ENCODE data around the gene LSR. TPM values are rescaled to one million over a fixed set of nuclear protein-coding genes. Genes with fewer than 3 reads are reported as not detected.

The LSR gene
- total and polyA plus RNA-seq, 2 of the 4 experiments (the other 2 are of a cell fraction), result 0.18 to 0.44 TPM

DNA sequence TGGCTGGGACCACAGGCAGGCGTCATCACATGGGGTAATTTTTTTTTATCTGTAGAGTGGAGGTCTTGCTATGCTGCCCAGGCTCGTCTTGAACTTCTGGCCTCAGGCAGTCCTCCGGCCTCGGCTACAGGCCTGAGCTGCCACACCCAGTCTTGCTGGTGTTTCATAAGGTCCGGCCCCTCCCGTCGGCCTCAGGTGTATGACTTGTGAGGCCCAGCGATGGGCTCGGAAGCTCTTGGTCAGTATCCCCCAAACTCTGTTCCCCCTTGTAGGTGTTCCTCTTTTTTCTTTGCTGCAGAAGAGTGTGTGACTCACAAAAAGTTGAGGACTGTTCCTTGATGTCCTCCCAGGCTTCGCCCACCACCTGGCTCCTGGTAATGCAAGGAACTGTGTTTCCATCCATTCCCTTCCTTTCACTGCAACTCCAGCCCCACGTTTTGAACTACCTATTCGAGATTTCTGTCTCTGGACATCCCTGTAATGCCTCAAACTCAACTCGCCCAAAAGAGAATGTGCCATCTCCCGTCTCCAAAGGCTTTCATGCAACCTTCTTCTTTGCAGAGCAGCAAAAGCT lies 25.0 kb downstream of the LSR start:
- Histone ChIP-seq H3K9ac (ENCODE audit: low read depth, low read length) (no peak overlapping the region), H3K36me3 (ENCODE audit: control insufficient read depth, insufficient read depth, low read length) (peaks cover 51% of the 10 kb centered on the region), H3K9me1 (ENCODE audit: insufficient read depth, low read length) (no peaks in the 10 kb centered on the region), H3K56ac (ENCODE audit: extremely low read depth, insufficient read depth, low read length) (no peak overlapping the region), H3K4me2 (ENCODE audit: low read depth, low read length) (no peak overlapping the region), H3K14ac (replicated peaks; ENCODE audit: low read depth, low read length) (no peak overlapping the region), H3K79me1 (ENCODE audit: low read depth in 1 of 2, low read length in 2 of 2) (peaks cover 9 to 28% of the 10 kb centered on the region in 2 experiments), H2BK20ac (ENCODE audit: low read depth, low read length) (no peak overlapping the region), H3K23ac (ENCODE audit: low read depth, low read length) (no peak overlapping the region), H3K27me3 (ENCODE audit: control insufficient read depth, insufficient read depth, low read length) (no peaks in the 10 kb centered on the region), H2AK5ac (ENCODE audit: low read depth, low read length) (no peak overlapping the region), H2BK15ac (ENCODE audit: low read depth, low read length) (no peak overlapping the region), H3K4ac (ENCODE audit: low read depth, low read length) (no peak overlapping the region), H4K5ac (ENCODE audit: low read depth, low read length) (no peak overlapping the region), H3K4me3 (ENCODE audit: insufficient read depth, low read depth, low read length) (no peak overlapping the region), H3K4me1 (ENCODE audit: control insufficient read depth, insufficient read depth, low read length) (no peaks in the 10 kb centered on the region), H2BK5ac (ENCODE audit: low read depth, low read length, poor library complexity, severe bottlenecking) (no peak overlapping the region), H3K9me3 (ENCODE audit: control insufficient read depth, insufficient read depth, low read length) (no peaks in the 10 kb centered on the region), H3K27ac (ENCODE audit: insufficient read depth, low read length) (no peak overlapping the region), H2BK120ac (ENCODE audit: low read depth, low read length) (no peak overlapping the region), H4K8ac (ENCODE audit: low read depth in 2 of 2, low read length in 2 of 2) (no peak overlapping the region), H2AFZ (replicated peaks; ENCODE audit: low read length, poor library complexity) (no peak overlapping the region), H4K91ac (ENCODE audit: insufficient read depth, low read depth, low read length) (no peak overlapping the region), H4K20me1 (ENCODE audit: insufficient read depth, low read length) (no peaks in the 10 kb centered on the region), H3K18ac (ENCODE audit: low read depth, low read length) (no peak overlapping the region), H2AK9ac (replicated peaks; ENCODE audit: low read depth, low read length, poor library complexity) (no peak overlapping the region)
- 84% methylated on average over 10 of the region's 14 CpGs; no CpG with 5 or more reads in 1 of the 2 experiments for WGBS, 2 experiments (ENCODE audit: extremely low coverage in 2 of 2, insufficient read length in 1 of 2)
- DNase-seq (no peak), ATAC-seq (ENCODE audit: low read depth) (no peak)
- CTCF ChIA-PET, result no interaction called here
- dilution Hi-C loops (cut with HindIII; ENCODE audit: low sequenced_read_pairs, unreplicated experiment), result no loop called here
- no TSS peak for BruUV-seq (replicated peaks)
- intact Hi-C loops (cut with micrococcal nuclease), result no loop called here
- POLR2A ChIA-PET (ENCODE audit: unreplicated experiment), result no interaction called here
- in situ Hi-C loops (cut with MboI; ENCODE audit: low sequenced_read_pairs), result no loop called here
- TF ChIP-seq MXI1 (IDR thresholded peaks at IDR 0.05; ENCODE audit: borderline replicate concordance, low read depth, low read length) (no peak), RCOR1 (IDR thresholded peaks at IDR 0.05; ENCODE audit: insufficient replicate concordance, low read length) (no peak), RAD21 (IDR thresholded peaks at IDR 0.05; ENCODE audit: low read length) (no peak), SMC3 (IDR thresholded peaks at IDR 0.05; ENCODE audit: low read depth, low read length) (no peak), POLR2A (IDR thresholded peaks at IDR 0.05; ENCODE audit: low read depth, low read length) (no peak), MAZ (IDR thresholded peaks at IDR 0.05; ENCODE audit: borderline replicate concordance, low read depth, low read length) (no peak), CEBPB (IDR thresholded peaks at IDR 0.05; ENCODE audit: low read depth, low read length) (no peak), MAFK (IDR thresholded peaks at IDR 0.05; ENCODE audit: low read depth, low read length) (no peak), CHD1 (IDR thresholded peaks at IDR 0.05; ENCODE audit: low read depth, low read length) (no peak)
- TF ChIP-seq, protein P1, sequence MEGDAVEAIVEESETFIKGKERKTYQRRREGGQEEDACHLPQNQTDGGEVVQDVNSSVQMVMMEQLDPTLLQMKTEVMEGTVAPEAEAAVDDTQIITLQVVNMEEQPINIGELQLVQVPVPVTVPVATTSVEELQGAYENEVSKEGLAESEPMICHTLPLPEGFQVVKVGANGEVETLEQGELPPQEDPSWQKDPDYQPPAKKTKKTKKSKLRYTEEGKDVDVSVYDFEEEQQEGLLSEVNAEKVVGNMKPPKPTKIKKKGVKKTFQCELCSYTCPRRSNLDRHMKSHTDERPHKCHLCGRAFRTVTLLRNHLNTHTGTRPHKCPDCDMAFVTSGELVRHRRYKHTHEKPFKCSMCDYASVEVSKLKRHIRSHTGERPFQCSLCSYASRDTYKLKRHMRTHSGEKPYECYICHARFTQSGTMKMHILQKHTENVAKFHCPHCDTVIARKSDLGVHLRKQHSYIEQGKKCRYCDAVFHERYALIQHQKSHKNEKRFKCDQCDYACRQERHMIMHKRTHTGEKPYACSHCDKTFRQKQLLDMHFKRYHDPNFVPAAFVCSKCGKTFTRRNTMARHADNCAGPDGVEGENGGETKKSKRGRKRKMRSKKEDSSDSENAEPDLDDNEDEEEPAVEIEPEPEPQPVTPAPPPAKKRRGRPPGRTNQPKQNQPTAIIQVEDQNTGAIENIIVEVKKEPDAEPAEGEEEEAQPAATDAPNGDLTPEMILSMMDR (conservative IDR thresholded peaks at IDR 0.05; ENCODE audit: low read depth, low read length), result no peak

Measured in IMR-90 (cell line).